ENCODE measurements around the gene RTCA.

The RTCA gene

DNA sequence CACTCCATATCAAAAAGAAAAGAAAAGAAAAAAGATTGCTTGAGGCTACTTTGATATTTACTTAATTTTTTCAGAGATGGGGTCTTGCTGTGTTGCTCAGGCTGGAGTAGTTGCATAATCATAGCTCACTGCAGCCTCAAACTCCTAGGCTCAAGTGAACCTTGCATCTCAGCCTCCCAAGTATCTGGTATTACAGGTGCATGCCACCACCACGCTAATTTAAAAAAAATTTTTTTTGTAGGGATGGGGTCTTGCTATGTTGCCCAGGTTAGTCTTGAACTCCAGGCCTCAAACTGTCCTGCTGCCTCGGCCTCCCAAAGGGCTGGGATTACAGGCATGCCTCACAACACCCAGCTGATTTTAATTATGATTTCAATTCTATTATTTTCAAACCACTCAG lies 38.2 kb downstream of the RTCA start:
- Histone ChIP-seq H3K9me3 (ENCODE audit: control insufficient read depth, insufficient read depth, low read length) (no peaks in the 10 kb centered on the region), H3K36me3 (ENCODE audit: control insufficient read depth, low read length) (no peaks in the 10 kb centered on the region), H3K4me3 (ENCODE audit: low read length) (no peak overlapping the region), H3K4me1 (ENCODE audit: control insufficient read depth, low read length) (no peaks in the 10 kb centered on the region), H3F3A (ENCODE audit: control insufficient read depth, insufficient read depth) (no peaks in the 10 kb centered on the region), H3K9me2 (replicated peaks; ENCODE audit: control insufficient read depth, low read length) (no peaks in the 10 kb centered on the region), H3K27ac (ENCODE audit: low read depth, low read length) (no peak overlapping the region), H3K79me2 (ENCODE audit: control insufficient read depth, low read length) (no peaks in the 10 kb centered on the region), H3K27me3 (ENCODE audit: control insufficient read depth, low read length) (no peaks in the 10 kb centered on the region), H4K20me1 (ENCODE audit: control insufficient read depth, insufficient read depth, low read depth, low read length) (no peaks in the 10 kb centered on the region), H3K4me2 (ENCODE audit: low read length) (no peak overlapping the region)
- no peak for TF ChIP-seq EZH2phosphoT487 (IDR thresholded peaks at IDR 0.05; ENCODE audit: borderline replicate concordance, low read length)
- TF ChIP-seq, protein P1, sequence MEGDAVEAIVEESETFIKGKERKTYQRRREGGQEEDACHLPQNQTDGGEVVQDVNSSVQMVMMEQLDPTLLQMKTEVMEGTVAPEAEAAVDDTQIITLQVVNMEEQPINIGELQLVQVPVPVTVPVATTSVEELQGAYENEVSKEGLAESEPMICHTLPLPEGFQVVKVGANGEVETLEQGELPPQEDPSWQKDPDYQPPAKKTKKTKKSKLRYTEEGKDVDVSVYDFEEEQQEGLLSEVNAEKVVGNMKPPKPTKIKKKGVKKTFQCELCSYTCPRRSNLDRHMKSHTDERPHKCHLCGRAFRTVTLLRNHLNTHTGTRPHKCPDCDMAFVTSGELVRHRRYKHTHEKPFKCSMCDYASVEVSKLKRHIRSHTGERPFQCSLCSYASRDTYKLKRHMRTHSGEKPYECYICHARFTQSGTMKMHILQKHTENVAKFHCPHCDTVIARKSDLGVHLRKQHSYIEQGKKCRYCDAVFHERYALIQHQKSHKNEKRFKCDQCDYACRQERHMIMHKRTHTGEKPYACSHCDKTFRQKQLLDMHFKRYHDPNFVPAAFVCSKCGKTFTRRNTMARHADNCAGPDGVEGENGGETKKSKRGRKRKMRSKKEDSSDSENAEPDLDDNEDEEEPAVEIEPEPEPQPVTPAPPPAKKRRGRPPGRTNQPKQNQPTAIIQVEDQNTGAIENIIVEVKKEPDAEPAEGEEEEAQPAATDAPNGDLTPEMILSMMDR (IDR thresholded peaks at IDR 0.05; ENCODE audit: low read depth, low read length, poor library complexity, severe bottlenecking): no peak

DNA sequence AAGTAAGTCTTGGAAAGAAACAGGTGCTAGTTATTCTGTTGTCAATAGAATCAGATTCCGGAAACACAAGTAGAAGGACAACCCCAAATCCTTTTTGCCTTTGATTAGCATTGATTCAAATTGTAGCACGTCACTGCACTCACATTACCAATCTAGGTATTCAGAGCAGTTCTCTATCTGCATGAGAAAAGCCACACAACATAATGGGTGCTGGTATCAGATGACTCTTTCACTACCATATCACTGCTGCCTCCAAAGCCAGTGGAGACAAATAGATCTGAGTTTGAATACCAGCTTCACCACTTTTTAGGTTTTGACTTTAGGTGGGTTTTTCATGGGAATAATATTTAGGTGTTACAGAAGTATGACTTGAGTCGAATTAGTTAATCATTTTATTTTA lies 38.9 kb downstream of the RTCA start:
- TF ChIP-seq EZH2phosphoT487 (IDR thresholded peaks at IDR 0.05; ENCODE audit: borderline replicate concordance, low read length): no peak
- TF ChIP-seq, protein P1 (IDR thresholded peaks at IDR 0.05; ENCODE audit: low read depth, low read length, poor library complexity, severe bottlenecking): no peak
- Histone ChIP-seq H3K4me3 (ENCODE audit: low read length) (no peak overlapping the region), H4K20me1 (ENCODE audit: control insufficient read depth, insufficient read depth, low read depth, low read length) (no peaks in the 10 kb centered on the region), H3K27me3 (ENCODE audit: control insufficient read depth, low read length) (no peaks in the 10 kb centered on the region), H3K9me2 (replicated peaks; ENCODE audit: control insufficient read depth, low read length) (no peaks in the 10 kb centered on the region), H3K27ac (ENCODE audit: low read depth, low read length) (no peak overlapping the region), H3K36me3 (ENCODE audit: control insufficient read depth, low read length) (no peaks in the 10 kb centered on the region), H3K4me2 (ENCODE audit: low read length) (no peak overlapping the region), H3F3A (ENCODE audit: control insufficient read depth, insufficient read depth) (no peaks in the 10 kb centered on the region), H3K9me3 (ENCODE audit: control insufficient read depth, insufficient read depth, low read length) (no peaks in the 10 kb centered on the region), H3K4me1 (ENCODE audit: control insufficient read depth, low read length) (no peaks in the 10 kb centered on the region), H3K79me2 (ENCODE audit: control insufficient read depth, low read length) (no peaks in the 10 kb centered on the region)

DNA sequence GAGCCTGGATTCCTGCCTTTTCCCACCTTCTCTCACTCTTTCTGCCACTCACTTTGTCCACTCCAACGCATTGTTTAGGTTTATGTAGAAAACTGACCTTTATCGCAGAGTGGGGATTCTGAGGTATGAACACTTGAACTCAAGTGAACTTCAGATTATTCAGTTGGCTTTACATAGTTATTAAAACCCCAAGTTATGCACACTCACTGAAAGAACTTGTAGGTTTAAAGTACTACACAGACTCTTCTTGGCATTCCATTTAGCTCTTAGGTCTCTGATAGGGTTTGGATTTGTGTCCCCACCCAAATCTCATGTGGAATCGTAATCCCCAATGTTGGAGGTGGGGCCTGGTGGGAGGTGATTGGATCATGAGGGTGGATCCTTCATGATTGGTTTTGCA lies 39.9 kb downstream of the RTCA start:
- TF ChIP-seq, protein P1 (IDR thresholded peaks at IDR 0.05; ENCODE audit: low read depth, low read length, poor library complexity, severe bottlenecking): no peak
- Histone ChIP-seq H3K4me2 (ENCODE audit: low read length) (no peak overlapping the region), H3F3A (ENCODE audit: control insufficient read depth, insufficient read depth) (no peaks in the 10 kb centered on the region), H3K27ac (ENCODE audit: low read depth, low read length) (no peak overlapping the region), H3K79me2 (ENCODE audit: control insufficient read depth, low read length) (no peaks in the 10 kb centered on the region), H3K27me3 (ENCODE audit: control insufficient read depth, low read length) (no peaks in the 10 kb centered on the region), H4K20me1 (ENCODE audit: control insufficient read depth, insufficient read depth, low read depth, low read length) (no peaks in the 10 kb centered on the region), H3K36me3 (ENCODE audit: control insufficient read depth, low read length) (no peaks in the 10 kb centered on the region), H3K9me3 (ENCODE audit: control insufficient read depth, insufficient read depth, low read length) (no peaks in the 10 kb centered on the region), H3K4me3 (ENCODE audit: low read length) (no peak overlapping the region), H3K4me1 (ENCODE audit: control insufficient read depth, low read length) (no peaks in the 10 kb centered on the region), H3K9me2 (replicated peaks; ENCODE audit: control insufficient read depth, low read length) (no peaks in the 10 kb centered on the region)
